K562 (cell line): ENCODE data around the gene PRUNE1. TPM values are rescaled to one million over a fixed set of nuclear protein-coding genes. Genes with fewer than 3 reads are reported as not detected.

Experiments
- BRCA1 ChIP-seq, 2 experiments: fragments of 450-650 bp in 1 of 2; sonication (generic) in 1 of 2; formaldehyde crosslinking in 1 of 2; IDR thresholded peaks; 2 replicates each; pipeline versions ENCODE4 v1.5.0 to v1.6.1; 2017 to 2020; ENCODE audit warnings: mild to moderate bottlenecking in 1 of 2, missing genetic modification reagents in 1 of 2
- CC2D1A ChIP-seq: fragments of 450-650 bp; IDR thresholded peaks from 2 replicates; pipeline ENCODE4 v1.6.1; 2017; ENCODE audit warnings: mild to moderate bottlenecking
- CGGBP1 ChIP-seq: fragments of 250-450 bp; sonication (Bioruptor Pico); IDR thresholded peaks from 2 replicates; pipeline ENCODE4 v1.9.0; 2021; ENCODE audit warnings: mild to moderate bottlenecking
- E4F1 ChIP-seq: fragments of 250-450 bp; sonication (Bioruptor Pico); IDR thresholded peaks from 2 replicates; pipeline ENCODE4 v1.5.0; 2021; ENCODE audit warnings: mild to moderate bottlenecking, borderline replicate concordance
- ELF1 ChIP-seq: fragments of 200-800 bp; sonication (Bioruptor generic); IDR thresholded peaks from 2 replicates; pipeline ENCODE4 v1.6.1; 2016; ENCODE audit warnings: missing genetic modification characterization, missing compliant biosample characterization
- GTF2E2 ChIP-seq: fragments of 200-800 bp; sonication (Bioruptor generic); IDR thresholded peaks from 2 replicates; pipeline ENCODE4 v1.6.1; 2016; ENCODE audit warnings: missing genetic modification characterization, missing compliant biosample characterization
- HDAC3 ChIP-seq: fragments of 450-650 bp; IDR thresholded peaks from 2 replicates; pipeline ENCODE4 v1.6.1; 2018; ENCODE audit warnings: borderline replicate concordance, mild to moderate bottlenecking, moderate library complexity; ENCODE audit not compliant: partially characterized antibody
- NKRF ChIP-seq: fragments of 450-650 bp; IDR thresholded peaks from 2 replicates; pipeline ENCODE4 v1.6.1; 2016; ENCODE audit warnings: borderline replicate concordance
- PRDM10 ChIP-seq: fragments of 450-650 bp; IDR thresholded peaks from 2 replicates; pipeline ENCODE4 v1.6.1; 2018; ENCODE audit not compliant: partially characterized antibody
- RBM15 ChIP-seq: fragments of 200-400 bp; formaldehyde crosslinking; IDR thresholded peaks from 2 replicates; pipeline ENCODE4 v1.6.1; 2018; ENCODE audit warnings: mild to moderate bottlenecking, low read length, moderate library complexity; ENCODE audit not compliant: insufficient read depth
- RFX5 ChIP-seq: IDR thresholded peaks from 2 replicates; pipeline ENCODE4 v1.6.1; 2011; ENCODE audit warnings: low read depth, mild to moderate bottlenecking, improper control_type of control experiment, low read length
- SREBF2 ChIP-seq: sonication (generic); formaldehyde crosslinking; IDR thresholded peaks from 2 replicates; pipeline ENCODE4 v1.4.0; 2020; ENCODE audit warnings: mild to moderate bottlenecking, missing genetic modification reagents
- STAT6 ChIP-seq: sonication (generic); formaldehyde crosslinking; IDR thresholded peaks from 2 replicates; pipeline ENCODE4 v1.8.1; 2023; ENCODE audit warnings: mild to moderate bottlenecking, missing genetic modification reagents
- ZBTB12 ChIP-seq: fragments of 250-450 bp; sonication (Bioruptor Pico); IDR thresholded peaks from 2 replicates; pipeline ENCODE4 v1.4.0; 2020
- polyA plus RNA-seq, 8 experiments: library from polyadenylated mRNA; depleted of rRNA in 4 of 8; stranded (reverse) in 5 of 8; unstranded in 3 of 8; fragments of >200 nt; fragmentation: Nextera tagmentation in 2 of 8; fragmentation: Illumina TruSeq in 1 of 8; extraction: Ambion mirVana in 2 of 8; extraction: Trizol in 1 of 8; gene quantifications; 2 replicates each; pipeline versions ENCODE4 v1.2.1 to v1.2.3, GENCODE V29; 2011 to 2014; ENCODE audit warnings: inconsistent platforms in 1 of 8, missing spikeins in 1 of 8
- total RNA-seq, 7 experiments: library from RNA; depleted of rRNA in 6 of 7; stranded (reverse); fragments of >200 nt in 6 of 7; fragmentation: Illumina TruSeq in 2 of 7; extraction: Trizol in 2 of 7; gene quantifications; 2 replicates each; pipeline versions ENCODE4 v1.2.1 to v1.2.3, GENCODE V29; 2011 to 2021; ENCODE audit warnings: low replicate concordance in 1 of 7

Gene PRUNE1
- total and polyA plus RNA-seq, 9 of the 15 experiments (the other 6 are each of a cell fraction or from before 2014, with no cell fraction given): 16.7 to 48.3 (median 26.2) TPM

GRCh38 chr1:150999051-150999674, 9.1 kb upstream of the PRUNE1 start (continued):
- TF ChIP-seq STAT6 (CRISPR knock-in tag) (no peak), CGGBP1 (no peak), CC2D1A (0 out of 2 replicates have a peak, but pooled peaks have one; percentile 15), E4F1 (no peak), HDAC3 (no peak), GTF2E2 (tag) (no peak), RFX5 (no peak), PRDM10 (peak; percentile 36), ELF1 (tag) (peak; percentile 62), SREBF2 (no peak; the same call in 1 of the 2 replicates), RBM15 (no peak), NKRF (no peak), BRCA1 (IDR thresholded peaks at IDR 0.05) (no peak), BRCA1 (CRISPR knock-in tag; IDR thresholded peaks at IDR 0.05) (no peak), ZBTB12 (0 out of 2 replicates have a peak, but pooled peaks have one; percentile 12)
